ENCODE measurements around the gene SPO11.

- TF ChIP-seq, protein P1, sequence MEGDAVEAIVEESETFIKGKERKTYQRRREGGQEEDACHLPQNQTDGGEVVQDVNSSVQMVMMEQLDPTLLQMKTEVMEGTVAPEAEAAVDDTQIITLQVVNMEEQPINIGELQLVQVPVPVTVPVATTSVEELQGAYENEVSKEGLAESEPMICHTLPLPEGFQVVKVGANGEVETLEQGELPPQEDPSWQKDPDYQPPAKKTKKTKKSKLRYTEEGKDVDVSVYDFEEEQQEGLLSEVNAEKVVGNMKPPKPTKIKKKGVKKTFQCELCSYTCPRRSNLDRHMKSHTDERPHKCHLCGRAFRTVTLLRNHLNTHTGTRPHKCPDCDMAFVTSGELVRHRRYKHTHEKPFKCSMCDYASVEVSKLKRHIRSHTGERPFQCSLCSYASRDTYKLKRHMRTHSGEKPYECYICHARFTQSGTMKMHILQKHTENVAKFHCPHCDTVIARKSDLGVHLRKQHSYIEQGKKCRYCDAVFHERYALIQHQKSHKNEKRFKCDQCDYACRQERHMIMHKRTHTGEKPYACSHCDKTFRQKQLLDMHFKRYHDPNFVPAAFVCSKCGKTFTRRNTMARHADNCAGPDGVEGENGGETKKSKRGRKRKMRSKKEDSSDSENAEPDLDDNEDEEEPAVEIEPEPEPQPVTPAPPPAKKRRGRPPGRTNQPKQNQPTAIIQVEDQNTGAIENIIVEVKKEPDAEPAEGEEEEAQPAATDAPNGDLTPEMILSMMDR (IDR thresholded peaks at IDR 0.05), result no peak
- no peak for TF ChIP-seq MAX (IDR thresholded peaks at IDR 0.05)
- no peak for TF ChIP-seq ATOH8 (CRISPR knock-in tag; IDR thresholded peaks at IDR 0.05; ENCODE audit: low read depth)
- no peak for TF ChIP-seq KDM1A (IDR thresholded peaks at IDR 0.05; ENCODE audit: low read depth)
- no peak for TF ChIP-seq RCOR1 (IDR thresholded peaks at IDR 0.05; ENCODE audit: low read depth, low read length)
- no peak for TF ChIP-seq EP300 (IDR thresholded peaks at IDR 0.05)
- TF ChIP-seq SMC3 (IDR thresholded peaks at IDR 0.05), result no peak
- TF ChIP-seq EHMT2 (IDR thresholded peaks at IDR 0.05; ENCODE audit: low read depth), result no peak
- no peak for TF ChIP-seq RARB (CRISPR knock-in tag; IDR thresholded peaks at IDR 0.05)
- no peak for TF ChIP-seq ZNF302 (CRISPR knock-in tag; IDR thresholded peaks at IDR 0.05)
- TF ChIP-seq POLR2A (IDR thresholded peaks at IDR 0.05; ENCODE audit: low read length), result no peak
These were observed 42.4 kb upstream of the SPO11 start for GRCh38 chr20:57287007-57287880.
